WTC11 (cell line): ENCODE measurements around the gene DHDH.

ENCODE experiments used
- CTCF ChIP-seq: fragments of 200-600 bp; IDR thresholded peaks from 2 replicates; pipeline ENCODE4 v1.8.0; 2022; ENCODE audit warnings: antibody characterized with exemption
- NR2C2 ChIP-seq: sonication (generic); formaldehyde crosslinking; IDR thresholded peaks from 2 replicates; pipeline ENCODE4 v1.8.0; 2022; ENCODE audit warnings: mild to moderate bottlenecking, missing genetic modification reagents
- USF2 ChIP-seq: sonication (generic); formaldehyde crosslinking; IDR thresholded peaks from 2 replicates; pipeline ENCODE4 v1.8.1; 2023; ENCODE audit warnings: mild to moderate bottlenecking, missing genetic modification reagents, moderate library complexity
- ZNF396 ChIP-seq: fragments of 250-450 bp; sonication (Bioruptor Pico); IDR thresholded peaks from 2 replicates; pipeline ENCODE4 v1.8.0; 2021; ENCODE audit warnings: mild to moderate bottlenecking, moderate library complexity, borderline replicate concordance

- TF ChIP-seq CTCF (no peak), NR2C2 (CRISPR knock-in tag) (no peak), USF2 (no peak), ZNF396 (CRISPR knock-in tag) (no peak)
Observed at GRCh38 chr19:48906324-48906723, 27.2 kb upstream of the DHDH start.
